SK-N-MC (cell line): ENCODE results near the gene P2RY12.

Experiments used
- EZH2 ChIP-seq: fragments of 200-600 bp; sonication (generic); IDR thresholded peaks from one replicate; pipeline ENCODE4 v1.6.1; 2017; ENCODE audit warnings: antibody characterized with exemption
- FOXP2 ChIP-seq: optimal IDR thresholded peaks from 2 replicates; pipeline ENCODE3; 2011; ENCODE audit warnings: mild to moderate bottlenecking, moderate library complexity; ENCODE audit not compliant: insufficient read depth; ENCODE audit errors: extremely low read length, control extremely low read depth
- POLR2AphosphoS5 ChIP-seq: IDR thresholded peaks from 2 replicates; pipeline ENCODE4 v1.6.1; 2012; ENCODE audit warnings: mild to moderate bottlenecking, low read depth, low read length, borderline replicate concordance

DNA sequence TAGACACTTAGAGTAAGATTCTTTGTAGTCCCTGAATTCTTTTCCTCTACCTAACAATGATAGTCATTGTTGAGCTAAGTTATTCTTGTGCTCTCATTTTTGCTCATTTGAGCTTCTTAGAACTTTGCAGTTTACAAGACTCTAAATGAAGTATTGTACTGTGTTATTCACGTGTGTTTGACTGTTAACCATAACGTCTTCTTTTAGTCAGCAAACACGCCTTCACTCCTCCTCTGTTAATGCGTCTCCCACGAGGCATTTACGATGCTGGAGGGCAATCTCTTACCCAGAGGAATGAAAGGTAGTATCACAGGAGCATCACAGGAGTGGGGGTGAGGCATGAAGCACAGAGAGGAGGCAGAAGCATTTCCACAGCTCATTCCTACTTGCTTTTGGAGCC is 91.4 kb downstream of the P2RY12 start:
- TF ChIP-seq POLR2AphosphoS5 (no peak), EZH2 (no peak), FOXP2 (no peak)
